Measurements from ENCODE around the gene GPR137. TPM values are rescaled to one million over a fixed set of nuclear protein-coding genes. Genes with fewer than 3 reads are reported as not detected.

GPR137 gene
- total RNA-seq, 1 experiment from 2014 or later = 24.4 TPM

GRCh38 chr11:64314146-64314804 is 28.6 kb downstream of the GPR137 start:
- POLR2A ChIA-PET = interaction anchor here (1.0 to 2.0 kb wide), 2 partner anchors 10 to 17 kb away, joined by 5 to 6 read pairs; no protein-coding TSS in a partner anchor
- no peaks in the 10 kb centered on the region for H3K9me2 ChIP-seq (ENCODE audit: insufficient read depth)
- H3K79me2 ChIP-seq (ENCODE audit: insufficient read depth, low read length) = peaks cover 44% of the 10 kb centered on the region
- no peaks in the 10 kb centered on the region for H4K20me1 ChIP-seq (ENCODE audit: insufficient read depth)
- CTCF ChIA-PET = interaction anchor here (1.3 to 2.4 kb wide), 3 partner anchors 10 to 42 kb away, joined by 4 to 8 read pairs (median 5); no protein-coding TSS in a partner anchor
- H3K27ac ChIP-seq (ENCODE audit: low read depth, low read length) = peak overlapping the region; percentile 18; the same call in 1 of the 2 replicates
- peaks cover 0 to 23% of the 10 kb centered on the region in 2 experiments; a peak in 2 of 4 replicates for H3K36me3 ChIP-seq (ENCODE audit: control insufficient read depth in 1 of 2, insufficient read depth in 2 of 2, low read length in 2 of 2)
- H3K9me3 ChIP-seq (ENCODE audit: control insufficient read depth in 1 of 2, insufficient read depth in 1 of 2, low read depth in 1 of 2, low read length in 2 of 2) = no peaks in the 10 kb centered on the region
- RAD21 ChIA-PET (ENCODE audit: low non-redundant PET in 1 of 2, low total read pairs in 2 of 2, uncharacterized antibody in 2 of 2, unreplicated experiment in 2 of 2) = no interaction called here
- no peak overlapping the region for H3K4me3 ChIP-seq (replicated peaks in 1 of 2; ENCODE audit: low read depth in 1 of 2, low read length in 2 of 2)
- no peak overlapping the region for H3K9ac ChIP-seq (ENCODE audit: low read length)
- no peak overlapping the region for H3K4me2 ChIP-seq (ENCODE audit: low read length)
- no peak overlapping the region for H2AFZ ChIP-seq (ENCODE audit: low read depth, low read length, poor library complexity, severe bottlenecking)
- DNase-seq (ENCODE audit: low read depth, low spot score) (no peak), ATAC-seq (no peak)
- no TSS peak for BruUV-seq (replicated peaks)
- H3K27me3 ChIP-seq (ENCODE audit: insufficient read depth, low read length) = no peaks in the 10 kb centered on the region
- no peak for TF ChIP-seq CEBPB (IDR thresholded peaks at IDR 0.05; ENCODE audit: low read depth)
- TF ChIP-seq, protein P1, sequence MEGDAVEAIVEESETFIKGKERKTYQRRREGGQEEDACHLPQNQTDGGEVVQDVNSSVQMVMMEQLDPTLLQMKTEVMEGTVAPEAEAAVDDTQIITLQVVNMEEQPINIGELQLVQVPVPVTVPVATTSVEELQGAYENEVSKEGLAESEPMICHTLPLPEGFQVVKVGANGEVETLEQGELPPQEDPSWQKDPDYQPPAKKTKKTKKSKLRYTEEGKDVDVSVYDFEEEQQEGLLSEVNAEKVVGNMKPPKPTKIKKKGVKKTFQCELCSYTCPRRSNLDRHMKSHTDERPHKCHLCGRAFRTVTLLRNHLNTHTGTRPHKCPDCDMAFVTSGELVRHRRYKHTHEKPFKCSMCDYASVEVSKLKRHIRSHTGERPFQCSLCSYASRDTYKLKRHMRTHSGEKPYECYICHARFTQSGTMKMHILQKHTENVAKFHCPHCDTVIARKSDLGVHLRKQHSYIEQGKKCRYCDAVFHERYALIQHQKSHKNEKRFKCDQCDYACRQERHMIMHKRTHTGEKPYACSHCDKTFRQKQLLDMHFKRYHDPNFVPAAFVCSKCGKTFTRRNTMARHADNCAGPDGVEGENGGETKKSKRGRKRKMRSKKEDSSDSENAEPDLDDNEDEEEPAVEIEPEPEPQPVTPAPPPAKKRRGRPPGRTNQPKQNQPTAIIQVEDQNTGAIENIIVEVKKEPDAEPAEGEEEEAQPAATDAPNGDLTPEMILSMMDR (IDR thresholded peaks at IDR 0.05 in 2 of 3, conservative IDR thresholded peaks at IDR 0.05 in 1 of 3; ENCODE audit: borderline replicate concordance in 1 of 3, insufficient read depth in 1 of 3, low read depth in 2 of 3, low read length in 2 of 3) = peak in 2 of 3 experiments; percentile 44 to 47; a peak in 3 of 6 replicates
- peaks cover 7 to 31% of the 10 kb centered on the region in 2 experiments; a peak in 3 of 4 replicates for H3K4me1 ChIP-seq (ENCODE audit: control insufficient read depth in 1 of 2, insufficient read depth in 2 of 2, low read length in 2 of 2)
- intact Hi-C loops (cut with micrococcal nuclease) = no loop called here

DNA sequence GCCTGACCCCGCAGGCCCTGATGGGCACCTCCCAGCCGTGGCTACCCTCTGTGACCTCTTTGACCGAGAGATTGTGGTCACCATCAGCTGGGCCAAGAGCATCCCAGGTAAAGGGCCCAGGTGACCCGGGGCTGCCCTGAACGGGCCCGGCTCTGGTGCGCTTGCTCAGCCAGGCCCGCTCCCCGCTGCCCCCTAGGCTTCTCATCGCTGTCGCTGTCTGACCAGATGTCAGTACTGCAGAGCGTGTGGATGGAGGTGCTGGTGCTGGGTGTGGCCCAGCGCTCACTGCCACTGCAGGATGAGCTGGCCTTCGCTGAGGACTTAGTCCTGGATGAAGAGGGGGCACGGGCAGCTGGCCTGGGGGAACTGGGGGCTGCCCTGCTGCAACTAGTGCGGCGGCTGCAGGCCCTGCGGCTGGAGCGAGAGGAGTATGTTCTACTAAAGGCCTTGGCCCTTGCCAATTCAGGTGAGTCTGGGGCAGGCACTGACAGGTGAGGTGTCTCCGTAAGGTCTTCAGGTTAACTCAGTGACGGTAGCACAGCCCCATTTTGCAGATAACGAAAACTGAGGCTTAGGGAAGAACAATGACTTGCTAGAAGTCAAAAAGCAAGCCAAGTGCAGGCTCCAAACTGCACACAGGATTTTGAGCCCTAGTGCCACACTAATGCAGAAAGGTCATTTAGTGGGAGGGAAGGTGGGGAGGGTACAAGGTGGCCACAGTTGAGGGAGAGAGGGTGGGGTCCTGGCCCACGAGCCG is 29.3 kb downstream of the GPR137 start:
- Histone ChIP-seq H3K4me2 (ENCODE audit: low read length) (no peak overlapping the region), H3K27me3 (ENCODE audit: insufficient read depth, low read length) (no peaks in the 10 kb centered on the region), H2AFZ (ENCODE audit: low read depth, low read length, poor library complexity, severe bottlenecking) (no peak overlapping the region), H3K9me2 (ENCODE audit: insufficient read depth) (no peaks in the 10 kb centered on the region), H3K36me3 (ENCODE audit: control insufficient read depth in 1 of 2, insufficient read depth in 2 of 2, low read length in 2 of 2) (peaks cover 0 to 23% of the 10 kb centered on the region in 2 experiments; a peak in 2 of 4 replicates), H3K27ac (ENCODE audit: low read depth, low read length) (peak overlapping the region; percentile 83; the same call in 1 of the 2 replicates), H3K9ac (ENCODE audit: low read length) (no peak overlapping the region), H3K4me1 (ENCODE audit: control insufficient read depth in 1 of 2, insufficient read depth in 2 of 2, low read length in 2 of 2) (peaks cover 13 to 38% of the 10 kb centered on the region in 2 experiments; a peak in 3 of 4 replicates), H4K20me1 (ENCODE audit: insufficient read depth) (no peaks in the 10 kb centered on the region), H3K4me3 (replicated peaks in 1 of 2; ENCODE audit: low read depth in 1 of 2, low read length in 2 of 2) (no peak overlapping the region), H3K79me2 (ENCODE audit: insufficient read depth, low read length) (peaks cover 44% of the 10 kb centered on the region), H3K9me3 (ENCODE audit: control insufficient read depth in 1 of 2, insufficient read depth in 1 of 2, low read depth in 1 of 2, low read length in 2 of 2) (no peaks in the 10 kb centered on the region)
- ChIA-PET POLR2A (interaction anchor here (1.0 to 2.0 kb wide), 2 partner anchors 10 to 17 kb away, joined by 5 to 6 read pairs; no protein-coding TSS in a partner anchor), RAD21 (ENCODE audit: low non-redundant PET in 1 of 2, low total read pairs in 2 of 2, uncharacterized antibody in 2 of 2, unreplicated experiment in 2 of 2) (no interaction called here), CTCF (interaction anchor here (1.9 kb wide), 1 partner anchor 41 kb away, joined by 5 read pairs; no protein-coding TSS in a partner anchor)
- no TSS peak for BruUV-seq (replicated peaks)
- TF ChIP-seq, protein P1 (IDR thresholded peaks at IDR 0.05 in 2 of 3, conservative IDR thresholded peaks at IDR 0.05 in 1 of 3; ENCODE audit: borderline replicate concordance in 1 of 3, insufficient read depth in 1 of 3, low read depth in 2 of 3, low read length in 2 of 3) = peak in 1 of 3 experiments; percentile 26; a peak in 1 of 6 replicates
- TF ChIP-seq, protein P2, sequence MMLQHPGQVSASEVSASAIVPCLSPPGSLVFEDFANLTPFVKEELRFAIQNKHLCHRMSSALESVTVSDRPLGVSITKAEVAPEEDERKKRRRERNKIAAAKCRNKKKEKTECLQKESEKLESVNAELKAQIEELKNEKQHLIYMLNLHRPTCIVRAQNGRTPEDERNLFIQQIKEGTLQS (IDR thresholded peaks at IDR 0.05) = no peak
- no peak for DNase-seq (ENCODE audit: low read depth, low spot score)
- intact Hi-C loops (cut with micrococcal nuclease) = no loop called here
- no peak for ATAC-seq

Measured in HCT116 (cell line).